GM12875 (cell line): Measurements from ENCODE around the gene DNAAF8.

Source experiments
- H3K4me3 ChIP-seq: one replicate; pipeline ENCODE4 v1.5.1; 2011; ENCODE audit warnings: low read depth, low read length, control low read depth
- CTCF ChIP-seq: IDR thresholded peaks from 2 replicates; pipeline ENCODE4 v1.5.1; 2011; ENCODE audit warnings: low read depth, mild to moderate bottlenecking, control low read depth, inconsistent platforms, low read length, moderate library complexity, borderline replicate concordance; ENCODE audit not compliant: insufficient read depth

DNAAF8 gene

DNA sequence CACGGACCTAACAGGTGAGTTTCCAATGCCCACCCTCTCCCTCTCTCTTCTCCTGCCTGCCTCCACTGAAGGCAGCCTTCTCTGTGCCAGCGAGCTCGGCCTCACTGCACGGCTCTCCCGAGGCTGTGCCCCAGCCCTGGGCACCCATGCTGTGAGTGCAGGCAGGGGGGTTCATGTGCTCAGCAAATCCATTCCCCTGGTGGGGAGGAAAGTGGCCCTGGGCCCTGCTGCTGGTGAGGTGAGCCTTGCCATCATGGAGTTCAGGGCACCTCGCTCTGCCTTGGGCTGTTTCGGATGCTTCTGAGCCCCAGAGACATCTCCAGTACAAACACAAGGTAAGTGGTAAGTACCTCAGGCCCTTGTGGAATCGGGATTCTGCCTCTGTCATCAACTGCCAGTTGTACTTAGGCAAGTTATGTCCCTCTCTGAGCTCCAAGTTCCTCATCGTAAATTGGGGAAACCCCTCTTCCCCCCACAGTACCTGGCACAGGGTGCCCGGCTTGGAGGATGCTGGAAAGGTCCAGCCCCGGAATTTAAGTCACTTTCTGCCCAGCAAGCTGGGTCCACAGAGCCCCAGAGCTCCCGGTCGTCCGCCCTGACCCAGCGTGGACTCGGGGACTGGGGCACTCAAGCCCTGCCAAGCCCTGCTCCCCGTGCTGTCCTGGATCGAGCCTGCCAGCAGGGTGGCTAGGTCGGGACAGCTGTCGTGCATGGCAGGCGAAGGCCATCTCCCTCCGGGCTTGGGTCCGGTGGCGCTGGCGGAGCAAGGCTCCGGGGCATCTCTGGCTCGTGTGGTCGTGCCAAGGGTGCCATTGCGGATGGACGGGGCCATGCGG, 41.7 kb upstream of the DNAAF8 start:
- peak overlapping the region; percentile 72 for H3K4me3 ChIP-seq
- no peak for TF ChIP-seq CTCF

DNA sequence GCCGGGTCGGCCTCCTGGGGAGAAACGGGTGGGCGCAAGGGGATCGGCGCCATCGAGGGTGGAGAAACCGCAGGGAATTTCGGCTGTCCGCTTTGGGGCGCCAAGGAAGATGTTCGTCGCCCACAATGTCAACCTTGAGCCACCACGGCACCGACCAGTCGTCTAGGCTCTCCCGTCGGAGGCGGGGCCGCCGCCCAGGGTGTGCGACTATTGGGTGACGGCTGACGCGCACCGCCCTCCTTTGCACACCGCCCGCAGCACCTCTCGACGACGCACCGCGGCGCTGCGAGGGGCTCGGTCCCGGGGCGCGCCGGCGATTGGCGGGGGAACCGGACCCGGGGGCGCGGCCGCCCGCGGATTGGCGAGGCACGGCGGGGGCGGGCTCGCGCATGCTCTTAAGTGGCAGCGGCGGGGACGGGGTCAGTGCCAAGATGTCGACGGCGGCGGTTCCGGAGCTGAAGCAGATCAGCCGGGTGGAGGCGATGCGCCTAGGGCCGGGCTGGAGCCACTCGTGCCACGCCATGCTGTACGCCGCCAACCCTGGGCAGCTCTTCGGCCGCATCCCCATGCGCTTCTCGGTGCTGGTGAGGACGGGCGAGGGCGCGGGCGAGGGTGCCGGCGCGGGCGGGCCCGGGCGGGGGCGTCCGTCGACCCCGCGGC, 40.9 kb upstream of the DNAAF8 start, which contains the start of gene NUDT16L1:
Gene NUDT16L1, plus strand, starts transcription at position 267 of the 660 bp plus-strand sequence. Its CDS starts 165 bp downstream, at position 432.
- H3K4me3 ChIP-seq = peak within 1 kb of the TSS; percentile 98

GRCh38 chr16:4693956-4694641, 40.2 kb upstream of the DNAAF8 start:
- peak overlapping the region; percentile 98 for H3K4me3 ChIP-seq
- no peak for TF ChIP-seq CTCF

More for the DNA sequence above, 40.9 kb upstream of the DNAAF8 start, which contains the start of gene NUDT16L1:
- no peak for TF ChIP-seq CTCF

GRCh38 chr16:4694642-4695451, 39.5 kb upstream of the DNAAF8 start:
- TF ChIP-seq CTCF = no peak
- H3K4me3 ChIP-seq = peak overlapping the region; percentile 98

DNA sequence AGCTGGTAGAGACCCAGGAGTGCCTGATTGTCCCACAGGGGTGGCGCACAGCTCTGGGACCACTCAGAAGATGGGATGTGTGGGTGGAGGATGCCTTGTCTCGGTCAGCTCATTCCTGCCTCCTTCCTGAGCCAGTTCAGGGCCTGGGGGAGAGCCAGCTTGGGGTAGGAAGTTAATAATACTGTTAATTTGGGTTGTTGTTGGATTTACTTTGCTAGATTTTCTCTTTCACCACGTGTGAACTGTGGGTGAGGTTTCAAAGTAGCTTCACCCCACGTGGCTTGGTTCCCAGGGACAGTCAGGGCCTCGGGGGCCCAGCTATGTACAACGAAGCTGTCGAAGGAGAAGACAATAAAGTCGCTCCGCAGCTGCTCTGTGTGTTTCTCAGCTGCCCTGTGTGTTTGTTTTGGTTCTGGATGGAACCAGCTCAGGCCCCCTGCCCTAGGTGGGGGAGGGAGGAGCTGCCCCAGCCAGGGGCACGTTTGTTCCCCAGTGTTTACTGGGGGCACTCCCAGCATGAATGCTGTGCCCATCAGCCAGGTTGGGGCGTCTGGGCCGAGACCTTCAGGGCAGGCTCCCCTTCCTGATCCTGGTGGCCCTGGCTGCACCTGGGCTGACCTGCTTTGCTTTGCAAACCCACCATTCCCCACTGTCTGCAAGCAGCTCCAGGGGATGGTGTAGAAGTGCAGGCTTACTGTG, 38.7 kb upstream of the DNAAF8 start:
- TF ChIP-seq CTCF = no peak
- no peak overlapping the region for H3K4me3 ChIP-seq
